ENCODE data around the gene PCDHA7. TPM values are rescaled to one million over a fixed set of nuclear protein-coding genes. Genes with fewer than 3 reads are reported as not detected.
A peak's percentile ranks its signal among the peaks of the same experiment; 100 is the strongest.
"Not testable (repeated sequence)": the region's sequence is repeated elsewhere in the genome, so short reads cannot be mapped to it uniquely, and the experiment has no call there.

The PCDHA7 gene
- 0.12 TPM for total RNA-seq
- long read RNA-seq: 0 reads

GRCh38 chr5:140833993-140834392, at the start of gene PCDHA7:
TSS of gene PCDHA7 (plus strand) at chr5:140834269. CDS start at chr5:140834384, 115 bp downstream.
- intact Hi-C loops (cut with micrococcal nuclease): no loop called here
- ATAC-seq (no peak), DNase-seq (no peak)

DNA sequence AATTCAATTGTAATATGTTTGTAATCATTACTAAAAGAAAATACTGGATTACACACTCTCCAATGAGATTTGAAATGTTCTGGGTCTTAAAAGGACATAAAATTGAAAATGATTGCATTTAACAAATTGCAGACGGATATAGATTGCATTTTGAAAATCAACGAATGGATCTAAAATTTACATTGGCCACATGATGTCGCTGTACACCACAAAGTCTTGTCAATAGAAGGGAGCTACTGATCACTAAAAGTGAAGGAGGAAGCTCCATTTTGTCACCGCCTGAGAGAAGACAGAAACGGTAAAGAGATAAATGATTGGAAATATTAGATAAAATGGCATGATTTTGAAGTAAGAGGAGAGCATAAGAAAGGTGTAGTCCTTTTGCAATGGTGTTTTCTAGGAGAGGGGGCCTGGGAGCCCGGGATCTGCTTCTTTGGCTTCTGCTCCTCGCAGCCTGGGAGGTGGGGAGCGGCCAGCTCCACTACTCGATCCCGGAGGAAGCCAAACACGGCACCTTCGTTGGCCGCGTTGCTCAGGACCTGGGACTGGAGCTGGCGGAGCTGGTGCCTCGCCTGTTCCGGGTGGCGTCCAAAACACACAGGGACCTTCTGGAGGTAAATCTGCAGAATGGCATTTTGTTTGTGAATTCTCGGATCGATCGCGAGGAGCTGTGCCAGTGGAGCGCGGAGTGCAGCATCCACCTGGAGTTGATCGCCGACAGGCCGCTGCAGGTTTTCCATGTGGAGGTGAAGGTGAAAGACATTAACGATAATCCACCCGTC, 48.0 kb upstream of the PCDHA7 start, which contains the start of gene PCDHA1:
PCDHA1 (plus strand) TSS at position 236 of the 782 bp plus-strand sequence.
- ATAC-seq (no peak), DNase-seq (no peak)
- intact Hi-C loops (cut with micrococcal nuclease): no loop called here

- ATAC-seq; DNase-seq; intact Hi-C loops (cut with micrococcal nuclease): not testable (repeated sequence)
Measured at GRCh38 chr5:140787422-140787821, 46.6 kb upstream of the PCDHA7 start.

DNA sequence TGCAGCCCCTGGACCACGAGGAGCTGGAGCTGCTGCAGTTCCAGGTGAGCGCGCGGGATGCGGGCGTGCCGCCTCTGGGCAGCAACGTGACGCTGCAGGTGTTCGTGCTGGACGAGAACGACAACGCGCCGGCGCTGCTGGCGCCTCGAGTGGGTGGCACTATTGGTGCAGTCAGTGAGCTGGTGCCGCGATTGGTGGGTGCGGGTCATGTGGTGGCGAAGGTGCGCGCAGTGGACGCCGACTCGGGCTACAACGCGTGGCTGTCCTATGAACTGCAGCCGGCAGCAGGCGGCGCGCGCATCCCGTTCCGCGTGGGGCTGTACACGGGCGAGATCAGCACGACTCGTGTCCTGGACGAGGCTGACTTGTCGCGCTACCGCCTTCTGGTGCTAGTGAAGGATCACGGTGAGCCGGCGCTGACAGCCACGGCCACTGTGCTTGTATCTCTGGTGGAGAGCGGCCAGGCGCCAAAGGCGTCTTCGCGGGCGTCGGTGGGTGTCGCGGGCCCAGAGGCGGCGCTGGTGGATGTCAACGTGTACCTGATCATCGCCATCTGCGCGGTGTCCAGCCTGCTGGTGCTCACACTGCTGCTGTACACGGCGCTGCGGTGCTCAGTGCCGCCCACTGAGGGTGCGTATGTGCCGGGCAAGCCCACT, 46.1 kb upstream of the PCDHA7 start:
- intact Hi-C loops (cut with micrococcal nuclease); ATAC-seq; DNase-seq: not testable (repeated sequence)

- ATAC-seq (no peak), DNase-seq (no peak)
- intact Hi-C loops (cut with micrococcal nuclease): no loop called here
Measured at GRCh38 chr5:140791089-140791488, 43.0 kb upstream of the PCDHA7 start.

DNA sequence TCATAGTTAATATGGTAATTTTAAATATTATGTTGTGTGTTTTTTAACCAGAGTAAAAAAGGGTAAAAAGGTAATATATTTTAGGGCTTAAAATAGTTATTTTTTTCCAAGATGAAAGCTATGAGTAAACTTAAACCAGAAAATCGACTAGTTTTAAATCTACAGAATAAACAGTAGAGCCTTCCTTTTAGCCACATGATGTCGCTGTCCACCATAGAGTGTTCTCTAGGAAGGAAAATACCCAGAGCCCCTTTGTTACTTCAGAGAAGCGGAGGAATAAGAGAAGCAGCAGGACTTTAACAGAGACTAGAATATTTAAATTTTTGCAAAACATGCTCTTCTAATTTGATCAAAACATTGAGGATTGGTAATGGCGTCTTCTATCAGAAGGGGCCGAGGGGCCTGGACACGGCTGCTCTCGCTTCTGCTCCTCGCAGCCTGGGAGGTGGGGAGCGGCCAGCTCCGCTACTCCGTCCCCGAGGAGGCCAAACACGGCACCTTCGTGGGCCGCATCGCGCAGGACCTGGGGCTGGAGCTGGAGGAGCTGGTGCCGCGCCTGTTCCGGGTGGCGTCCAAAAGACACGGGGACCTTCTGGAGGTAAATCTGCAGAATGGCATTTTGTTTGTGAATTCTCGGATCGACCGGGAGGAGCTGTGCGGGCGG, 39.3 kb upstream of the PCDHA7 start, which contains the start of gene PCDHA2:
PCDHA2 (plus strand) TSS at position 258 of the 664 bp plus-strand sequence.
- DNase-seq (no peak), ATAC-seq (no peak)
- intact Hi-C loops (cut with micrococcal nuclease): no loop called here

DNA sequence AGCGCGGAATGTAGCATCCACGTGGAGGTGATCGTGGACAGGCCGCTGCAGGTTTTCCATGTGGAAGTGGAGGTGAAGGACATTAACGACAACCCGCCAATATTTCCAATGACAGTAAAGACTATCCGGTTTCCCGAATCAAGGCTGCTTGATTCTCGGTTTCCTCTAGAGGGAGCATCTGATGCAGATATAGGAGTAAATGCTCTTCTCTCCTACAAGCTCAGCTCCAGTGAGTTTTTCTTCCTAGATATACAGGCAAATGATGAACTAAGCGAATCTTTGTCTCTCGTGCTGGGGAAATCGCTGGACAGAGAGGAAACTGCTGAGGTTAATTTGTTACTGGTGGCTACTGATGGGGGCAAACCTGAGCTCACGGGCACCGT, 38.8 kb upstream of the PCDHA7 start:
- no peak for DNase-seq
- no peak for ATAC-seq
- intact Hi-C loops (cut with micrococcal nuclease): no loop called here

- DNase-seq; intact Hi-C loops (cut with micrococcal nuclease); ATAC-seq: not testable (repeated sequence)
Measured at GRCh38 chr5:140796072-140796717, 37.9 kb upstream of the PCDHA7 start.

GRCh38 chr5:140796718-140797095, 37.4 kb upstream of the PCDHA7 start:
- DNase-seq (no peak), ATAC-seq (no peak)
- intact Hi-C loops (cut with micrococcal nuclease): no loop called here

DNA sequence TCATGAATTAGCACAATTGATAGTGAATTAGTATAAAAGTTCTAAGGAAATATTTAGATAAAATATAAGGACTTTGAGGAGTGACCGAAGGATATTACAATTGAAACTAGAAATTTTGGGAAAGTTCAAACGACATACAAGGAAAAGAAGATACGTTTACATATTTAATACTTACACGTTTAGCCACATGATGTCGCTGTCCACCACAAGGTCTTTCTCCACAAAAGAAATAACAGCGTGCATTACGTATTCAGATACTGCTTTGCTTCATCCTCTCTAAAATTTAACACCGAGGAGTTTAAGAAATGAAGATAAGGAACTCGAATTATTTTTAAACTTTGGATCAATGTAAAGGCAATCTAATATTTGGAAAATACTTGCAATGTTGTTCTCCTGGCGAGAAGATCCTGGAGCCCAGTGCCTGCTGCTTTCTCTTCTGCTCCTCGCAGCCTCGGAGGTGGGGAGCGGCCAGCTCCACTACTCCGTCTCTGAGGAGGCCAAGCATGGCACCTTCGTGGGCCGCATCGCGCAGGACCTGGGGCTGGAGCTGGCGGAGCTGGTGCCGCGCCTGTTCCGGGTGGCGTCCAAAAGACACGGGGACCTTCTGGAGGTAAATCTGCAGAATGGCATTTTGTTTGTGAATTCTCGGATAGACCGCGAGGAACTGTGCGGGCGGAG, 33.1 kb upstream of the PCDHA7 start, which contains the start of gene PCDHA3:
PCDHA3 (plus strand) TSS at position 242 of the 678 bp plus-strand sequence.
- DNase-seq (no peak), ATAC-seq (no peak)
- intact Hi-C loops (cut with micrococcal nuclease): no loop called here

DNA sequence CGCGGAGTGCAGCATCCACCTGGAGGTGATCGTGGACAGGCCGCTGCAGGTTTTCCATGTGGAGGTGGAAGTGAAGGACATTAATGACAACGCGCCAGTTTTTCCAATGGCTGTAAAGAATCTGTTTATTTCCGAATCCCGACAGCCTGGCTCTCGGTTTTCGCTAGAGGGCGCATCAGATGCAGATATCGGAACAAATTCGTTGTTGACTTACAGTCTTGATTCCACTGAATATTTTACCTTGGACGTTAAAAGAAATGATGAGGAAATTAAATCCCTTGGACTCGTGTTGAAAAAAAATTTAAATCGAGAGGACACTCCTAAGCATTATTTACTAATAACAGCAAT, 32.6 kb upstream of the PCDHA7 start:
- DNase-seq (no peak), ATAC-seq (no peak)
- intact Hi-C loops (cut with micrococcal nuclease): no loop called here

DNA sequence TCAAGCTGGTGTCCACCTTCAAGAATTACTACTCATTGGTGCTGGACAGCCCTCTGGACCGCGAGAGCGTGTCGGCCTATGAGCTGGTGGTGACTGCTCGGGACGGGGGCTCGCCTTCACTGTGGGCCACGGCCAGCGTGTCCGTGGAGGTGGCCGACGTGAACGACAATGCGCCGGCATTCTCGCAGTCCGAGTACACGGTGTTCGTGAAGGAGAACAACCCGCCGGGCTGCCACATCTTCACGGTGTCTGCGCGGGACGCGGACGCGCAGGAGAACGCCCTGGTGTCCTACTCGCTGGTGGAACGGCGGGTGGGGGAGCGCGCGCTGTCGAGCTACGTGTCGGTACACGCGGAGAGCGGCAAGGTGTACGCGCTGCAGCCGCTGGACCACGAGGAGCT, 31.7 kb upstream of the PCDHA7 start:
- ATAC-seq; DNase-seq; intact Hi-C loops (cut with micrococcal nuclease): not testable (repeated sequence)

DNA sequence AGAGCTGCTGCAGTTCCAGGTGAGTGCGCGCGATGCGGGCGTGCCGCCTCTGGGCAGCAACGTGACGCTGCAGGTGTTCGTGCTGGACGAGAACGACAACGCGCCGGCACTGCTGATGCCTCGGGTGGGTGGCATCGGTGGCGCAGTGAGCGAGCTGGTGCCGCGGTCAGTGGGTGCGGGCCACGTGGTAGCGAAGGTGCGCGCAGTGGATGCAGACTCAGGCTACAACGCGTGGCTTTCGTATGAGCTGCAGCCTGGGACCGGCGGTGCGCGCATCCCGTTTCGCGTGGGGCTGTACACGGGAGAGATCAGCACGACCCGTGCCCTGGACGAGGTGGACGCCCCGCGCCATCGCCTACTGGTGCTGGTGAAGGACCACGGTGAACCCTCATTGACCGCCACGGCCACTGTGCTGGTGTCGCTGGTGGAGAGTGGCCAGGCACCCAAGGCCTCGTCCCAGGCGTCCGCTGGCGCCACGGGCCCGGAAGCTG, 31.2 kb upstream of the PCDHA7 start:
- intact Hi-C loops (cut with micrococcal nuclease): no loop called here
- DNase-seq (no peak), ATAC-seq (no peak)

DNA sequence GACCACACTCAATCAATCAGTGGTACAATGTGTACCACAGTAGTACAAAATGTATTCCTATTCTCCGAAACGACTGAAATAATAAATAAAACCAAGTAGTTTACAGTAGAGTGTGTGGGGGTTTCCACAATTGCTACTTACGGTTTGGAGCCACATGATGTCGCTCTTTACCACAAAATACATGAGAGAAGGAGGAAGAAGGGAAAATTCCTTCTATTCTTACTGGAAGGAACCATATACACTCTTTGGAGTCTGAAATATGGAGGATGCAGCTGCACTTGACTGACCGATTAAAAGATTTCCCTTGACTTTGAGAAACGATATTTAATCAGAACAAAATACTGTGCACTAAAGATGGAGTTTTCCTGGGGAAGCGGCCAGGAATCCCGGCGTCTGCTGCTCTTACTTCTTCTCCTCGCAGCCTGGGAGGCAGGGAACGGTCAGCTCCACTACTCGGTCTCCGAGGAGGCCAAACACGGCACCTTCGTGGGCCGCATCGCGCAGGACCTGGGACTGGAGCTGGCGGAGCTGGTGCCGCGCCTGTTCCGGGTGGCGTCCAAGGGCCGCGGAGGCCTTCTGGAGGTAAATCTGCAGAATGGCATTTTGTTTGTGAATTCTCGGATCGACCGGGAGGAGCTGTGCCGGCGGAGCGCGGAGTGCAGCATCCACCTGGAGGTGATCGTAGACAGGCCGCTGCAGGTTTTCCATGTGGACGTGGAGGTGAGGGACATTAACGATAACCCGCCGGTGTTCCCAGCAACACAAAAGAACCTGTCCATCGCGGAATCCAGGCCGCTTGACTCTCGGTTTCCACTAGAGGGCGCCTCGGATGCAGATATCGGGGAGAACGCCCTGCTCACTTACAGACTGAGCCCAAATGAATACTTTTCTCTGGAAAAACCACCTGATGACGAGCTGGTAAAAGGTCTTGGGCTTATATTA, 27.0 kb upstream of the PCDHA7 start, which contains the start of gene PCDHA4:
PCDHA4 (plus strand) TSS at position 235 of the 942 bp plus-strand sequence.
- peak; percentile 37 for DNase-seq
- intact Hi-C loops (cut with micrococcal nuclease): no loop called here
- ATAC-seq: peak; percentile 42

GRCh38 chr5:140808241-140808888, 25.7 kb upstream of the PCDHA7 start:
- ATAC-seq; DNase-seq; intact Hi-C loops (cut with micrococcal nuclease): not testable (repeated sequence)

GRCh38 chr5:140808889-140809291, 25.2 kb upstream of the PCDHA7 start:
- ATAC-seq (no peak), DNase-seq (no peak)
- intact Hi-C loops (cut with micrococcal nuclease): no loop called here

Data from left ventricle myocardium superior (tissue), 1 donor.